Kidney capillary endothelial cell (primary cell): ENCODE results near the gene MTMR3.
"Not testable (repeated sequence)": the region's sequence is repeated elsewhere in the genome, so short reads cannot be mapped to it uniquely, and the experiment has no call there.

Experiments used
- DNase-seq: peaks from one replicate; pipeline ENCODE4 v3.0.0-alpha.2; 2018; ENCODE audit warnings: low spot score

The MTMR3 gene

GRCh38 chr22:30054067-30054763 lies 171.2 kb downstream of the MTMR3 start:
- no peak for DNase-seq

GRCh38 chr22:30054764-30055069 lies 171.7 kb downstream of the MTMR3 start:
- no peak for DNase-seq

GRCh38 chr22:30056015-30056414 lies 173.0 kb downstream of the MTMR3 start:
- DNase-seq: no peak

- no peak for DNase-seq
Measured at GRCh38 chr22:30057375-30057774, 174.4 kb downstream of the MTMR3 start.

- not testable (repeated sequence) for DNase-seq
Measured at GRCh38 chr22:30059346-30060020, 176.5 kb downstream of the MTMR3 start.

GRCh38 chr22:30061094-30061493 lies 178.1 kb downstream of the MTMR3 start:
- not testable (repeated sequence) for DNase-seq

- no peak for DNase-seq
Measured at GRCh38 chr22:30062259-30062658, 179.3 kb downstream of the MTMR3 start.

- DNase-seq: no peak
Measured at GRCh38 chr22:30062950-30063349, 180.0 kb downstream of the MTMR3 start.

GRCh38 chr22:30064172-30064571 lies 181.2 kb downstream of the MTMR3 start:
- DNase-seq: no peak

GRCh38 chr22:30073743-30074142 lies 190.8 kb downstream of the MTMR3 start:
- DNase-seq: no peak

- no peak for DNase-seq
Measured at GRCh38 chr22:30074147-30074546, 191.2 kb downstream of the MTMR3 start.

GRCh38 chr22:30074994-30075393 lies 192.0 kb downstream of the MTMR3 start:
- no peak for DNase-seq

- DNase-seq: no peak
Measured at GRCh38 chr22:30077279-30077880, 194.4 kb downstream of the MTMR3 start.

- no peak for DNase-seq
Measured at GRCh38 chr22:30078320-30079311, 195.6 kb downstream of the MTMR3 start.

GRCh38 chr22:30079952-30080533 lies 197.1 kb downstream of the MTMR3 start, which contains the start of gene HORMAD2:
TSS of gene HORMAD2 (plus strand) at chr22:30080464. CDS start at chr22:30093953, 13,489 bp downstream.
- DNase-seq: peak; percentile 18
